RWPE1 (cell line): ENCODE results near the gene SIM2.

Source experiments
- CTCF ChIA-PET: fragments of 350-600 bp; sonication (Branson Sonifier 250); formaldehyde crosslinking; extraction: SDS; loops from one replicate; lab custom pipeline; 2021; lab: Yijun Ruan, JAX
- POLR2A ChIA-PET: fragments of 400-600 bp; formaldehyde crosslinking; extraction: SDS; loops from one replicate; lab custom pipeline; 2020; ENCODE audit warnings: antibody characterized with exemption; ENCODE audit not compliant: low non-redundant PET; lab: Yijun Ruan, JAX
- DNase-seq: peaks from one replicate; pipeline ENCODE4 v3.0.0; 2012; ENCODE audit warnings: low spot score
- H3K27ac ChIP-seq: fragments of 450-650 bp; 2 replicates; pipeline ENCODE4 v1.5.1; 2017
- CTCF ChIP-seq: fragments of 450-650 bp; conservative IDR thresholded peaks from 2 replicates; pipeline ENCODE4 v1.5.1; 2017; ENCODE audit warnings: low read depth, mild to moderate bottlenecking

Gene SIM2

GRCh38 chr21:36741506-36741905, 42.6 kb downstream of the SIM2 start:
- no peak for DNase-seq
- POLR2A ChIA-PET: no interaction called here
- no peak overlapping the region for H3K27ac ChIP-seq
- no peak for TF ChIP-seq CTCF
- CTCF ChIA-PET: no interaction called here

- ChIA-PET CTCF (no interaction called here), POLR2A (no interaction called here)
- H3K27ac ChIP-seq: peak overlapping the region; percentile 14
- no peak for TF ChIP-seq CTCF
- no peak for DNase-seq
Measured at GRCh38 chr21:36743008-36743407, 44.1 kb downstream of the SIM2 start.

- peak overlapping the region; percentile 14; the same call in 1 of the 2 replicates for H3K27ac ChIP-seq
- ChIA-PET POLR2A (no interaction called here), CTCF (no interaction called here)
- no peak for DNase-seq
- no peak for TF ChIP-seq CTCF
Measured at GRCh38 chr21:36743446-36743845, 44.5 kb downstream of the SIM2 start.

- DNase-seq: no peak
- peak overlapping the region; percentile 27 for H3K27ac ChIP-seq
- ChIA-PET CTCF (interaction anchor here (0.6 to 0.7 kb wide), 2 partner anchors 130 to 185 kb away, joined by 3 read pairs; no protein-coding TSS in a partner anchor), POLR2A (no interaction called here)
- TF ChIP-seq CTCF: no peak
Measured at GRCh38 chr21:36744190-36744559, 45.3 kb downstream of the SIM2 start.

GRCh38 chr21:36744560-36745231, 45.8 kb downstream of the SIM2 start:
- peak overlapping the region; percentile 27 for H3K27ac ChIP-seq
- TF ChIP-seq CTCF: no peak
- ChIA-PET CTCF (interaction anchor here (0.6 to 1.3 kb wide), 4 partner anchors 109 to 230 kb away, joined by 3 to 7 read pairs (median 3); no protein-coding TSS in a partner anchor), POLR2A (no interaction called here)
- DNase-seq: no peak

- ChIA-PET POLR2A (no interaction called here), CTCF (interaction anchor here (0.7 to 1.3 kb wide), 2 partner anchors 110 to 231 kb away, joined by 3 to 7 read pairs; no protein-coding TSS in a partner anchor)
- peak overlapping the region; percentile 26 for H3K27ac ChIP-seq
- DNase-seq: no peak
- no peak for TF ChIP-seq CTCF
Measured at GRCh38 chr21:36745459-36745858, 46.5 kb downstream of the SIM2 start.
